Parathyroid adenoma (tissue), 2 donors: ENCODE data around the gene NUMBL.

ENCODE experiments used
- H2AFZ ChIP-seq: fragments of 300-600 bp; sonication (generic); one replicate; pipeline ENCODE4 v1.7.0; 2017; ENCODE audit warnings: antibody characterized with exemption, mild to moderate bottlenecking
- H3K27ac ChIP-seq: fragments of 300-600 bp; sonication (generic); one replicate; pipeline ENCODE4 v1.7.0; 2017
- H3K27me3 ChIP-seq: fragments of 300-600 bp; sonication (generic); one replicate; pipeline ENCODE4 v1.7.0; 2017; ENCODE audit warnings: low read length; ENCODE audit not compliant: control insufficient read depth, insufficient read depth
- H3K36me3 ChIP-seq: fragments of 300-600 bp; sonication (generic); one replicate; pipeline ENCODE4 v1.7.0; 2017; ENCODE audit warnings: low read length; ENCODE audit not compliant: control insufficient read depth, insufficient read depth
- H3K4me1 ChIP-seq: fragments of 300-600 bp; sonication (generic); one replicate; pipeline ENCODE4 v1.7.0; 2017; ENCODE audit warnings: control low read depth
- H3K4me2 ChIP-seq: fragments of 300-600 bp; sonication (generic); one replicate; pipeline ENCODE4 v1.7.0; 2017; ENCODE audit warnings: low read length
- H3K4me3 ChIP-seq: fragments of 300-600 bp; sonication (generic); one replicate; pipeline ENCODE4 v1.7.0; 2017; ENCODE audit warnings: low read depth, low read length
- H3K79me2 ChIP-seq: fragments of 300-600 bp; sonication (generic); one replicate; pipeline ENCODE4 v1.7.0; 2017; ENCODE audit warnings: control low read depth
- H3K9ac ChIP-seq: fragments of 300-600 bp; sonication (generic); one replicate; pipeline ENCODE4 v1.7.0; 2017; ENCODE audit warnings: mild to moderate bottlenecking
- H3K9me3 ChIP-seq: fragments of 300-600 bp; sonication (generic); one replicate; pipeline ENCODE4 v1.7.0; 2017; ENCODE audit warnings: low read length; ENCODE audit not compliant: control insufficient read depth
- TF ChIP-seq, protein P1 (sequence below): fragments of 300-600 bp; sonication (generic); IDR thresholded peaks from one replicate; pipeline ENCODE4 v1.7.0; 2017; ENCODE audit warnings: antibody characterized with exemption, mild to moderate bottlenecking
- donor health status: primary hyperparathyroidism.

Gene NUMBL

GRCh38 chr19:40646743-40647254 is 43.7 kb downstream of the NUMBL start:
- Histone ChIP-seq H3K4me3 (no peak overlapping the region), H3K79me2 (no peaks in the 10 kb centered on the region), H3K4me1 (no peaks in the 10 kb centered on the region), H2AFZ (no peak overlapping the region), H3K4me2 (no peak overlapping the region), H3K27me3 (no peaks in the 10 kb centered on the region), H3K9ac (no peak overlapping the region), H3K9me3 (no peaks in the 10 kb centered on the region), H3K36me3 (no peaks in the 10 kb centered on the region), H3K27ac (no peak overlapping the region)
- TF ChIP-seq, protein P1, sequence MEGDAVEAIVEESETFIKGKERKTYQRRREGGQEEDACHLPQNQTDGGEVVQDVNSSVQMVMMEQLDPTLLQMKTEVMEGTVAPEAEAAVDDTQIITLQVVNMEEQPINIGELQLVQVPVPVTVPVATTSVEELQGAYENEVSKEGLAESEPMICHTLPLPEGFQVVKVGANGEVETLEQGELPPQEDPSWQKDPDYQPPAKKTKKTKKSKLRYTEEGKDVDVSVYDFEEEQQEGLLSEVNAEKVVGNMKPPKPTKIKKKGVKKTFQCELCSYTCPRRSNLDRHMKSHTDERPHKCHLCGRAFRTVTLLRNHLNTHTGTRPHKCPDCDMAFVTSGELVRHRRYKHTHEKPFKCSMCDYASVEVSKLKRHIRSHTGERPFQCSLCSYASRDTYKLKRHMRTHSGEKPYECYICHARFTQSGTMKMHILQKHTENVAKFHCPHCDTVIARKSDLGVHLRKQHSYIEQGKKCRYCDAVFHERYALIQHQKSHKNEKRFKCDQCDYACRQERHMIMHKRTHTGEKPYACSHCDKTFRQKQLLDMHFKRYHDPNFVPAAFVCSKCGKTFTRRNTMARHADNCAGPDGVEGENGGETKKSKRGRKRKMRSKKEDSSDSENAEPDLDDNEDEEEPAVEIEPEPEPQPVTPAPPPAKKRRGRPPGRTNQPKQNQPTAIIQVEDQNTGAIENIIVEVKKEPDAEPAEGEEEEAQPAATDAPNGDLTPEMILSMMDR: no peak

DNA sequence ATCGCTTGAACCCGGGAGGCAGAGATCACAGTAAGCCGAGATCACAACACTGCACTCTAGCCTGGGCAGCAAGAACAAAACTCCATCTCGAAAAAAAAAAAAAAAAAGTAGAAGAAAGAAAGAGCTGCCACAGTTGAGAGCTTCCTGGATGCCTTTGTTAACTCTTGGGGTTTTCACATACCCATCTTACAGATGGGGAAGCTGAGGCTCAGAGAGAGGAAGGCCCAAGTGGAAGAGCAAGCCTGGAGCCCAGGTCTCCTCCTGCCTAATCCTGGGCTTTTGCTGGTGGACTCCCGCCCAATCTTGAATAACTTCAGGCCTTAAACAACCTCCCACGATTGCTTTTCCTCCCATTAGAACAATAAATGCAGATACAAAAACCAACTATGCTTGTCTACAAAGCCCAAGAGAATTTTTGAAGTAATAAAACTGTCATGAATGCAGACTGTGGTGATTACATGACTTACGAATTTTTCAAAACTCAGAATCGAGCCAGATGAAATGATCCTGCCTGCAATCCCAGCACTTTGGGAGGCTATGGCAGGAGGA is 47.6 kb downstream of the NUMBL start:
- Histone ChIP-seq H3K79me2 (no peaks in the 10 kb centered on the region), H3K9me3 (no peaks in the 10 kb centered on the region), H3K4me3 (no peak overlapping the region), H3K4me1 (no peaks in the 10 kb centered on the region), H3K27ac (no peak overlapping the region), H3K36me3 (no peaks in the 10 kb centered on the region), H2AFZ (no peak overlapping the region), H3K4me2 (no peak overlapping the region), H3K9ac (no peak overlapping the region), H3K27me3 (no peaks in the 10 kb centered on the region)
- TF ChIP-seq, protein P1: no peak

DNA sequence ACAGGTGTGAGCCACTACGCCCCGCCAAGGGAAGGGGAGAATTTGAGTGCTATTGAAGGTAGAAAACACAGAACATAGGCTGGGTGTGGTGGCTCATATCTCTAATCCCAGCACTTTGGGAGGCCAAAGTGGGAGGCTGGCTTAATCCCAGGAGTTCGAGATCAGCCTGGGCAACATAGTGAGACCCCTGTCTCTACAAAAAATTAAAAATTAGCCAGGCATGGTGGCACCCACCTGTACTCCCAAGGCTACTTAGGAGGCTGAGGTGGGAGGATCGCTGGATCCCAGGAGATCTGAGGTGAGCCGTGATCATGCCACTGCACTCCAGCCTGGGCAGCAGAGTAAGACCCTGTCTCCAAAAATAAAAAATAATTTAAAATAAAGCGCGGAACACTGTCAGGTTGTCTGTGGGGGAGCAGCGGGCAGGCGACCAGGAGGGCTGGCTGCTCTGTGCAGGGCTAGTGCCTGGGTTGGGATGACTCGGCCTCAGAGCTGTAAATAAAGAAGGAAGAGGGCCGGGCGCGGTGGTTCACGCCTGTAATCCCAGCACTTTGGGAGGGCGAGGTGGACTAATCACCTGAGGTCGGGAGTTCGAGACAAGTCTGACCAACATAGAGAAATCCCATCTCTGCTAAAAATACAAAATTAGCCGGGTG is 48.3 kb downstream of the NUMBL start:
- Histone ChIP-seq H3K4me3 (no peak overlapping the region), H3K4me2 (no peak overlapping the region), H3K27ac (no peak overlapping the region), H2AFZ (no peak overlapping the region), H3K9me3 (no peaks in the 10 kb centered on the region), H3K4me1 (no peaks in the 10 kb centered on the region), H3K27me3 (no peaks in the 10 kb centered on the region), H3K79me2 (no peaks in the 10 kb centered on the region), H3K9ac (no peak overlapping the region), H3K36me3 (no peaks in the 10 kb centered on the region)
- TF ChIP-seq, protein P1: no peak

- TF ChIP-seq, protein P1: no peak
- Histone ChIP-seq H3K4me2 (no peak overlapping the region), H3K27me3 (no peaks in the 10 kb centered on the region), H3K4me3 (no peak overlapping the region), H3K27ac (no peak overlapping the region), H3K79me2 (no peaks in the 10 kb centered on the region), H2AFZ (no peak overlapping the region), H3K9me3 (no peaks in the 10 kb centered on the region), H3K9ac (no peak overlapping the region), H3K4me1 (no peaks in the 10 kb centered on the region), H3K36me3 (no peaks in the 10 kb centered on the region)
These were observed 49.2 kb downstream of the NUMBL start for GRCh38 chr19:40641281-40641680.

- H2AFZ ChIP-seq: no peak overlapping the region
- no peaks in the 10 kb centered on the region for H3K27me3 ChIP-seq
- H3K79me2 ChIP-seq: no peaks in the 10 kb centered on the region
- no peak overlapping the region for H3K9ac ChIP-seq
- H3K9me3 ChIP-seq: no peaks in the 10 kb centered on the region
- H3K27ac ChIP-seq: no peak overlapping the region
- no peaks in the 10 kb centered on the region for H3K36me3 ChIP-seq
- TF ChIP-seq, protein P1: no peak
- H3K4me1 ChIP-seq: no peaks in the 10 kb centered on the region
- no peak overlapping the region for H3K4me2 ChIP-seq
- H3K4me3 ChIP-seq: no peak overlapping the region
These were observed 49.7 kb downstream of the NUMBL start for GRCh38 chr19:40640744-40641143.
